ENCODE results near the gene ZNF335. TPM values are rescaled to one million over a fixed set of nuclear protein-coding genes. Genes with fewer than 3 reads are reported as not detected.
A peak's percentile ranks its signal among the peaks of the same experiment; 100 is the strongest.

ZNF335 gene
- total and polyA plus RNA-seq, 2 of the 13 experiments (the other 11 are each of a cell fraction or from before 2014, with no cell fraction given), result 9.7 to 13.7 TPM

- TF ChIP-seq THAP9 (CRISPR knock-in tag; IDR thresholded peaks at IDR 0.05; ENCODE audit: borderline replicate concordance), result peak; percentile 41; the same call in 1 of the 2 replicates
- TF ChIP-seq TEAD3 (CRISPR knock-in tag; optimal IDR thresholded peaks at IDR 0.05; ENCODE audit: borderline replicate concordance), result peak; percentile 19
- no peak for TF ChIP-seq SMARCE1 (IDR thresholded peaks at IDR 0.05; ENCODE audit: borderline replicate concordance)
- TF ChIP-seq ZBTB4 (CRISPR knock-in tag; IDR thresholded peaks at IDR 0.05; ENCODE audit: borderline replicate concordance), result 0 out of 2 replicates have a peak, but pooled peaks have one; percentile 20
- TF ChIP-seq ZNF782 (CRISPR knock-in tag; IDR thresholded peaks at IDR 0.05; ENCODE audit: borderline replicate concordance), result no peak
- no peak for TF ChIP-seq CREB3 (CRISPR knock-in tag; IDR thresholded peaks at IDR 0.05)
- no peak for TF ChIP-seq BCL6 (CRISPR knock-in tag; IDR thresholded peaks at IDR 0.05)
- no peak for TF ChIP-seq TAF15 (IDR thresholded peaks at IDR 0.05; ENCODE audit: low read depth, low read length, poor library complexity, severe bottlenecking)
- TF ChIP-seq KDM6A (CRISPR knock-in tag; IDR thresholded peaks at IDR 0.05; ENCODE audit: low read depth), result no peak
- TF ChIP-seq SNAPC4 (CRISPR knock-in tag; IDR thresholded peaks at IDR 0.05), result no peak
- peak; percentile 20 for TF ChIP-seq HNRNPLL (IDR thresholded peaks at IDR 0.05; ENCODE audit: low read depth, low read length, poor library complexity, severe bottlenecking)
- TF ChIP-seq ATRX (CRISPR knock-in tag; IDR thresholded peaks at IDR 0.05; ENCODE audit: borderline replicate concordance), result no peak
- no peak for TF ChIP-seq ATF7-NPFF (CRISPR knock-in tag; IDR thresholded peaks at IDR 0.05; ENCODE audit: low read depth)
- no peak for TF ChIP-seq RFXANK (CRISPR knock-in tag; IDR thresholded peaks at IDR 0.05)
- TF ChIP-seq ZNF780A (CRISPR knock-in tag; IDR thresholded peaks at IDR 0.05), result 0 out of 2 replicates have a peak, but pooled peaks have one; percentile 27
- TF ChIP-seq MIER2 (CRISPR knock-in tag; IDR thresholded peaks at IDR 0.05), result no peak
- peak in 1 of 2 experiments; percentile 34; a peak in 2 of 4 replicates for TF ChIP-seq POLR2A (IDR thresholded peaks at IDR 0.05; ENCODE audit: insufficient read depth in 1 of 2, low read depth in 2 of 2, low read length in 2 of 2)
These were observed 67.2 kb downstream of the ZNF335 start (continued) for GRCh38 chr20:45904583-45905504.

All from HepG2 (cell line).